Activated CD4-positive, alpha-beta T cell treated with anti-CD3 and anti-CD28 coated beads for 48 hours (primary cell): ENCODE data around the gene ANXA5.
A peak's percentile ranks its signal among the peaks of the same experiment; 100 is the strongest.

Experiments used
- DNase-seq: peaks from one replicate; pipeline ENCODE4 v3.0.0-alpha.2; 2020

The ANXA5 gene

DNA sequence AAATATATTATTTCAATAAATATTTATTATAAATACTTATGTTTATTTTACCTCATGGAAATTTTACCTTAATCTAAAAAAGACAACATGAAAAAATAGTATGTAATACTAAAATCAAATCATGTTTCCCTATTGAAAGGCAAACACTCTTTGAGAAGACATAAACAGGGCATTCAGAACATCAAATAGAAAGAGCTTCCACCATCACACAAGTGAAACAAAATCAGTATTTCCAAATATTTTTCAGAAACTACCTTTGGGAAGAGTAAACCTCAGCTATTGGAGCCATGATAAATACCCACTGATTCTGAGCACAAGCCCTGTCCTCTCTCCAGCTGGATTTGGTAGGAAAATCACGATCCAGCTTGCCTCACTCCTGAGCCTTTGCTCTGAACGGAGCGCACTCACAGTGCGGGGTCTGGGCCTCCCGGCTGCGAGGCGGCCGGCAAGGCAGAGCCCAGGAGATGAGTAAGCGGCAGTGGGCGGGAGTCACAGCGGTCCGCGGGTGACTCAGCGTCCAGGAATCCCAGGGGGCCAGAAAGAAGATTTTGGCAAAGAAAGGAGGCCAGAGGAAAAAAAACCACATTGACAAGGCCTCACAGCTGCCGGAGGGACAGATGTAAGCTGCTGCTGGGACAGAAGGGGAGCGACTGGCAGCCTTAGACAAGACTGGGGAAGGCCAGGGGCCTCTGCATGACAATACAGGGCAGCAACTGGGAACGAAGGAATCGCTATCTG is 14.7 kb upstream of the ANXA5 start:
- DNase-seq: peak; percentile 70

DNA sequence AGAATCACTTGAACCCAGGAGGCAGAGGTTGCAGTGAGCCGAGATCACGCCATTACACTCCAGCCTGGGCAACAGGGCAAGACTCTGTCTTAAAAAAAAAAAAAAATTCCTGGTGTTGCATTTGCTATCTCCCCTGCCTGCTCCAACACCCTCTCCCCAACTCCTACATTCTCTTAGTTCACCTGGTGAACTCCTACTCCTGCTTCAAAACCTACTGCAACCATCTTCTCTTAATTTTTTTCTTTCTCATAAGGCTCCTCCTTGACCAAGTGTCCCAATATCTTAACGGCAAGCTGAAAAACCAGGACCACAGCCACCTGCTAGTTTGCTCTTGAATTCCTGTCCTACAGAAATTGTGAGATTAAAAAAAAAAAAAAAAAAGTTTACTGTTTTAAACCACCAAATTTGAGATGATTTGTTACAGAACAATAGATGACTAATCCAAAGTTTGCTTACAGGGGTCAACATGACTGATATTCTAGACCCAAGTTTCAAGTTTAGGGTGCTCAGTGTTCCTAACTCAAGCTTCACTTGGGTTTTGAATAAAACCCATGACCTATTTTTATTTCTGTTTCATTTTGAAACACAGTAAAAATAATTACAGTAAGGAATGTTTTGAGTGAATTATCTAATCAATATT is 13.1 kb upstream of the ANXA5 start:
- no peak for DNase-seq

DNA sequence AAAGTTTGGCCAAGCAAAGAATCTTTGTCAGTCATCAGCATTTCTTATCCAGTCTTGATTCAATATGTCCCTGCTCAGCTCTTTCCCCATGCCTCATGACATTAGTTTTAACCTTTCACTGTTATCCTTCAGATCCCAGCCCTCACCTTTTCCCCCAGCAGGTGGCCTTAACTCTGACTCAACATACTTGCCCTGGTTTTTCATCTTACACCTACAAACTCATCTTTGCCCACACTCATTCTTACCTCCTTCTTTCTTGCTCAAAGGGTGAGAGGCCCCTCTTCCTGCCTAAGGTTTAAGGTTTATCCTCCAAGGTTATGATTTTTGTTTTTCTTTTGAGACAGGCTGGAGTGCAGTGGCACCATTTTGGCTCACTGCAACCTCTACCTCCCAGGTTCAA is 10.6 kb upstream of the ANXA5 start:
- DNase-seq: peak; percentile 37

DNA sequence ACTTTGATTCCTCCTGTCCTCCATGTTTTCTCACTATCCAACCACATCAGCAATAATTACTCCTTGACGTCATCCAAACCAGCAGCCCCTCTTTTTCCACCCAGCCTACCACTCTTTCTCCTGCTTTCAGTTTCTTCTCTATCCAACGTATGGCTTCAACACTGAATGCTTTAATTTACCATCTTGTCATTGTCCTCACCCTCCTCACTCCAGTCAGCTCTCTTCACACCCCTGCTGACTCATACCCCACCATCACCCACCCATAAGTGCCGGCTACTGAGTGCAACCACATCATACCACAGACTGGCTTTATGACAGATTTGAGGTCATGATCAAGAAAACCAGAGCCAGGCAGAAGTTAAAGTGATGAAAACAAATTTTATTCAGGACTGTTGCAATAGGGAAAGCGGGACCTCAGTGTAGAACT is 9.8 kb upstream of the ANXA5 start:
- peak; percentile 79 for DNase-seq

DNA sequence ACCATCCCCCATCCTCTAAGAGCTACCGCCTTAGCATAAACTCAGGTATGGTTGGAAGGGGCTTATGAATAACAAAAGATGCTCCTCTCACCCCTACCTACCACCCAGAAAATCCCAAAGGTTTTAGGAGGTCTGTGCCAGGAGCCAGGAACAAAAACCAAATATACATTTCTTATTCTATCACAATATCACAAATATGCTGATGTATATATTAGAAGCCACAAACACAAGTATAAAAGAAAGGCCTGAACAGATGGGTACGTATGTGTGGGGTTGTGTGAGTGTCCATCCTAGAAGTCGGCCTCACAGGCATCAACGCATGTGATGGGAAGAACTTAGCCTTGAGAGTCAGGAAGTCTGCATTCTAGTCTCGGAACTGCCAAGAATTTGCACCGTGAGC is 8.7 kb upstream of the ANXA5 start:
- DNase-seq: no peak

DNA sequence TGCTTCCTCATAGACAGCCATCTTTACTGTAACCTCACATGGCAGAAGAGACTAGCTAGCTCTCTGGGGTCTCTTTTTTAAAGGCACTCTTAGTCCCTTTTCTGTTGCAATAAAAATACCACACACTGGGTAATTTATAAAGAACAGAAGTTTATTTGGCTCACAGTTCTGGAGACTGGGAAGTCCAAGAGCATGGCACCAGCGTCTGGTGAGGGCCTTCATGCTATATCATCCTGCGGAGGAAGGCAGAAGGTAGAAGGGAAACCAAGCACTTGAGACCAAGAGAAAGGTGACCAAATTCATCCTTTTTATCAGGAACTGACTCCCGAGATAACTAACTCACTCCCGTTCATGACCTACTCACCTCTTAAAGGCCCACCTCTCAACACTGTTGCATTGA is 5.4 kb upstream of the ANXA5 start:
- DNase-seq: no peak

DNA sequence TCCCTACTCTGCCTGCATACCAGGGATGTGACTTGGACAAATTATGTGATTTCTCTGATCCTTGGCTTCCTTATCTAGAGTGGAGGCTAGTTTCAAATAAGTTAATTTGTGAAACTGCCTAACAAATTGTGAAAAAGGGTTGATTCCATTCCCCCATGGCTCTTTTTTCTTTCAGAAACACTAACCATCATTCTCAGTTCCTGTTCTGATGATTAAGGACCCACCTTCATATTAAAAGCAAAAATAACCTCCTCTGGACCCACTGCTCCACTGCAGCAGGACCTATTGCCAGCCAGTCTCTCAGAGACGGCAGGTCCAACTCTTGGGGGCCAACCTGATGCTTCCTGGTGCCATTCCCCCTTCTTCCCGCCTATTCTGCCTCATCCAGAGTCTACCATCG is 4.5 kb upstream of the ANXA5 start:
- DNase-seq: no peak

DNA sequence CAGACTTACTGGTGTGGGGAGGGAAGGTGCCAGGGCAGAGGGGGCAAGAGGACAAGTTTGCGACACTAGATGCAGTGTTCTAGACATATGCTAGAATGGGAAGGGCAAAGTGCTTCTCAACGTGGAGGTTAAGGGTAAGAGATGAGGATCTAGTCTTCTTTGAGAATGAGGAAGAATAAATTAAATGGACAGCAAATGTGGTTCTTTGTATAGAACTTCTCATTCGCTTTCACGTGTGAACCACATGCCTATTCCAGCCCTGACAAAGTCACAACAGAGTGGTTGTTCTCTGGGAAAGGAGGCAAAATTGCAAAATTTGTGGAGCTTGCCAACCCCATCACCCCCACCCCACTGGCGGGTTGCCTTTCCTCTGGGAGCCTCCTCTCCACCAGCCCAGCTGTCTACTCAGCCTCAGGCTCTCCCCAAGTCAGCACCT is 1.5 kb upstream of the ANXA5 start:
- DNase-seq: no peak

DNA sequence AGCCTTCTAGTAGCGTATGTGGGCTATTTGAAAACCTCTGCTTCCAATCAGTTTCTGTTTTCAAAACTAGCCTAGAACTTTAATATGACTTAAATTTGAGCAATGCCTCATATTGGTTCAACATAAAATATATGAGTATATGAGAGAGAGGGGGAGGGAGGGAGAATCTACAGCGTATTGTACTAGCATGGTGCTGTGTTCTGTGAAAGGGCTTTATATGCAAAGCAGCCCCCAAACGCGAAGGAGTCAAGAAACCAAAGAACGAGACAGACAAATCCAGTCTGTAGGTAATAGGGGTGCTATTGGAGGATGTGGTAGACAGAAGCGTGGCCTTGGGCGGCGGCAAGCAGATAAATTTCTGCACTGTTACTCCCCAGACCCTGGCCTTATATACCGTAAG is 784 bp upstream of the ANXA5 start:
- no peak for DNase-seq

DNA sequence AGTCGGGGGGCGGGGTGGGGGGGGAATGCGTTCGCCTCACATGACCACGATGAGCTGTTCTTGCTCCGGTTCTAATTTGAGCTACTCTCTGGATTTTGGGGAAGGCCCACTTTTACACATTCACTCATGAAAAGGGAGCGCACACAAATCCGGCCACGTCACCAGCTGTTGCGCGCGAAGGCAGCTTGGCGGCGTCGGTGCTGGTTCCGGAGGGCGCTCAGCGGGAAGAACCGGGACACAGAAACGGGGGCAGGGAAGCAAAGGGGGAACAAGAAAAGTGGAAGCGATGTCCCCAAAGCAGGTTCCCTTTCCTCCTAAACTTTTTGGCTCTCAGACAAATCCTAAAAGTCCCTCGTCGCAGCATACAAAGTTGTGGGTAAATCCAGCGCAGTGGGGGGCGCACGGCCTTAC is 605 bp downstream of the ANXA5 start:
- peak; percentile 74 for DNase-seq

DNA sequence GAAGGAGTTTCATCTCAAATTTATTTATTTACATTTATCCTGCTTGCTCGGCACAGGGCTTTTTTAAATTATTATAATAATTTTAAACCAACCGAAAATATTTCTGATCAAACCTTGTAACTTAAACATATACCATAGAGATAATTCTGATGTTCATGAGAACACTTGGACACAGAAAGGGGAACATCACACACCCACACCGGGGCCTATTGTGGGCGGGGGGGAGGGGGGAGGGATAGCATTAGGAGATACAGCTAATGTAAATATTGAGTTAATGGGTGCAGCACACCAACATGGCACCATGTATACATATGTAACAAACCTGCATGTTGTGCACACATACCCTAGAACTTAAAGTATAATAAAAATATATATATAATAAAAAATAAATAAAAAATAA is 2.9 kb downstream of the ANXA5 start:
- DNase-seq: no peak

DNA sequence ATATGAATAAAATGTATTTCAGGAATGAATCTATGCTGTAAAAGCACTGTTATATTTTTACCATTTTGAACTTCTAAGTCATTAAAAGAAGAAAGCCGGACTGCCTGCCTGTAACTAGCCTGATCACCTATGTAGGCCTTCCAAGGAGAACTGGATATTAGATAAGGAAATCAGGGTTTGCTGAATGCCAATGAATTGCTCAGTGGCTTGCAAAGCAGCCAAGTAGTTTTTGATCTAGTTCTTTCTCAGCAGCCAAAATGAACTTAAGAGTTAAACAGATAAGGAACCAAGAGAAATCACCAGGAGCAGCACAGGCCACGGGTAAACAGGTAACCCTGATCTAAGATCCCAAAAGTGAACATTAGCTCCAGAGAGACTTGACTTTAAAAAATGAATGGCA is 3.3 kb downstream of the ANXA5 start:
- DNase-seq: no peak

DNA sequence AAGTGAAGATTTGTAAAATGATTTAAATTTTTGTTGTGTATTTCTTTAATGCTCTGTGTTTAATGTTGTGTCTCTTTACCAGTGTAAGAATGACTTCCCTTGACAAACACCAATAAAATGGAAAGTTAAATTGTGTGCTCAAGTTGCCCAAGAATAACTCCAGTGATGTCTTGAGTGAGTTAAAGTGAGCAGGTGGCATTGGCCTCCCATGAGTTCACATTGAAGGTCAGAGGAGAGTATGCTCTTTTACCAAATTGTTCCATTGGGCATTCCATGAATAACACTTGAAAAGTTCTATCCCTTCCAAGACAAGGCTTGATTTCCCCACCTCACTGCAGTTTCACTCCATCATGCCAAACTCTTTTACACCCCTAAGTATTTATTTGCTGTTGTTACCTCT is 4.5 kb downstream of the ANXA5 start:
- DNase-seq: no peak

DNA sequence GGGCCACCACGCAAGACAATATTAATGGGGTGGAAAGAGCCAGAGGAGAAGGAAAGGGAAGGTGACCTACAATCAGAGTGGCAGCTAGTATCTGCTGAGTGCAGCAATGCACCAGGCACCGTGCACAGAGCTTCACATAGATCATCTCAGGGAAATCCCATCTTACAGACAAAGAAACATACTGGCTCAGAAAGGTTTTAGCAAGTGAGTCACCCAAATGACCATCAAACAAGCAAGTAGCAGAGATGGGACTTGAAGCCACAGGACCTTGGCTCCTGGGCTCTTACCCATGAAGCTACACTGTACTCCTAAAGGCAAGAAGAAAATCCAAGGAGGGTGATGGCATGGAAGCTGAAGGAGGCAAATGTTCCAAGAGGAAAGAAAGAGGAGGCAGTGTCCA is 6.8 kb downstream of the ANXA5 start:
- DNase-seq: no peak

DNA sequence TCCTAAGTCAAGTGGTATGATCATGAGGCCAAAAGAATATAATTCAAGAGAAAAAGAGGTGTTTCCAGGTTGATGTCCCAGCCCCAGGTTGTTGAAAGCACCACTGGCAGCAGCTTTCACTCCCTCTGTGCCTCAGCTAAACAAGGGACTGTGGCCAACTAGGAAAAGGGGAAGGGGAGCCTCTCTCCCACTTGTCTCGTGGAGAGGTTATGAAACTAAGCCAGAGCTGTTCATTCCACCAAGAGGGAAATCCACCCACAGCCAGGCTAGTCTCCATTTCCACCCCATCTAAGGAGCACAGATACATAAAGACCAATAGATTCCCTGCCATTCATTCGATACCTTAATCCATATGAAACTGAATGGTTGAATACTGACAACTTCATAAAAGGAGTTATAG is 8.1 kb downstream of the ANXA5 start:
- no peak for DNase-seq

DNA sequence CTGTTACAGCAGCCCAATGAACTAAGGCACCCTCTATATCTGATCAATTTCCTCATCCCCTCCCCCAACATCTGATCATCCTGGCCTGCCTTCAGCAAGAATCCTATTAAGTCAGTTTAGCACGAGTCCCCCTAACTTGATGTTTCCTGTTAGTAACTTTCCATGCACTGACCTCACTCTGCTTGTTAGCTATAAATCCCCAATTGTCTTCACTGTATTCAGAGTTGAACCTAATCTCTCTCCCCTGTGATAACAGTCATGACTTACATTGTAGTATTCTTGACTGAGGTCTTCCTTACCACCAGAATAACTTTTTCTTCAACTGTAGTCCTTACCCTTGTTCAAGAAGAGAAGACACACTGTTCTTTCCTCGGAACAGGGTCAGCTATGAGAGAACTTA is 8.5 kb downstream of the ANXA5 start:
- no peak for DNase-seq

DNA sequence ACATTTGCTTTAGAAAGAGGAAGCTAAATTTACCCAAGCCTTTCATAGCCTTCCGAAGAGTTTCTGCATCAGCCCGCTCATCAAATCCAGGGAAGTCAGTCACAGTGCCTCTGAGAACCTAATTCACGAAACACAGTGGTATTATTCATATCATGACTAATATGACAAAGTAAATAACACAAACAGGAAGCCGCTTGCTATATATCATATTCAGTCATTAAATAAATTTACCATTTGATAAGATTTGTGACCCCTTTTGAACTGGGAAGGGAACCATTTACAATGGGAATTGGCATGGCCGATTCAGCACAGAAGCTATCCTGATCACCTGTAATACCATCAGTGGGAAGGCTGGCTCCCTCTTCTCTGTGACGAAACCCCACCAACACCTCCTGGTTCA is 10.5 kb downstream of the ANXA5 start:
- DNase-seq: no peak

DNA sequence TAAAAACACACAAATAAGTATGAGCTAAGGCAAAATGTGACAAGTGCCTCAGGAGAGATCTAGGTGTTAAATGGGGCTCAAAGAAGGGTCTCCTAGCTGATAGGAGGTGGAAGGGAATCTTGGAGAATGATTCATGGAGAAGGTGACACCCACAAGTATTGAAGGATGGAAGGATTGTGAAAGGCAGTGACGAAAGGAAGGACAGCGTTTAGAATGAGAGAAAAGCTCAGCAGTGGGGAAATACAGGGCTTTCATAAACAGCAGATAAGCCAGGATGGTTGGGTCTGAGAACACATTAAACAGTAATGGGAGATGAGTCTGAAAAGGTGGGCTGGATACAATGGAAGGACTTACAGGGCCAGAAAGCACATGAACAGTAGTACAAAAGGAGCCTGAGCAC is 11.5 kb downstream of the ANXA5 start:
- DNase-seq: no peak

DNA sequence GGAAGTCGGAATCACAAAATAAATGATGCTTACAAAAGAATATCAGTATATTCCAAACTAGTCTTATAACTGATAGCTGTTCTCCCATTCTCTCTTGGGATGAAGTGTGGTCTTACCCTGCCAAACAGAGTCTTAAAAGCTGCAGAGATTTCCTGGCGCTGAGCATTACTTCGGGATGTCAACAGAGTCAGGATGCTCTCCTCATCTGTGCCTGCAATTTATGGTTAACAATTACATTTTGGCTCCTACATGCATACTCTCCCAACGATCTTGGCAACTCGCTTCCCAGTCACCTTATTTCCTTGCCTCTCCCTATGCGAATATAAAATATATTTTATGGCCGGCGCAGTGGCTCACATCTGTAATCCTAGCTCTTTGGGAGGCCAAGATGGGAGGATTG is 12.2 kb downstream of the ANXA5 start:
- no peak for DNase-seq

DNA sequence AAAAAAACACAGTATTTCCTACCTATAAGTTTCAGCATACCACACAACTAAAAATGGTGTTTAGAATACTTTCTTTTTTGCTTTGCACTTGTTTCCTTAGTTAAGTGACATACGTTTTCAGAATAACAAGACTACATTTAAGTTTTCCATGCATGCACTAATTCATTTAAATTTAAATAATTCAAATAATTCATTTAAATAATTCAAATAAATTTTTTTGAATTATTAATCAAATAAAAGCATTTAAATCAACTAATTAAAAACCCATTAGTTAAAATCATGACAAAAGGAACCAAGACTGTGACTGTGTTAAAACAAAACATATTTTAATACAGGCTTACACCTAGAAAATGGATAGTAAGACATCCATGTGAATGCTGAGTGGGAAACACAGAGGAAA is 12.8 kb downstream of the ANXA5 start:
- DNase-seq: no peak

DNA sequence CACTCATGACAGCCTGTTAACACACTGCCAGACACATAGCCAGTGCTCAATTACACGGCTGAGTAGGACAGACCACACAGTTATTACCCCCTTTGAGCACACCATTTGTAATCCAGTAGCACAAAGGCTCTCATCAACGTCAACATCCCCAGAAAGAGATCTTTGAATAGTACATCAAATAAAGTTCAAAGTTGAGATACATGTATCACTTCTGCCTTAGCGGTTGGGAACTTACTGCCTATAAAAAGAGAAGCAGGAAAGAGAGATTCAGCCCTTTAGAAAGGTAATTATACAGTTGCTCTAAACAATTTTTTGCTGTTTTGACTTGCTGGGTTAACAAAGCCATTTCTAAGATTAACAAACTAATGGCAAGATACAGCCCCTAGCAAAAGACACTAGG is 16.2 kb downstream of the ANXA5 start:
- no peak for DNase-seq

DNA sequence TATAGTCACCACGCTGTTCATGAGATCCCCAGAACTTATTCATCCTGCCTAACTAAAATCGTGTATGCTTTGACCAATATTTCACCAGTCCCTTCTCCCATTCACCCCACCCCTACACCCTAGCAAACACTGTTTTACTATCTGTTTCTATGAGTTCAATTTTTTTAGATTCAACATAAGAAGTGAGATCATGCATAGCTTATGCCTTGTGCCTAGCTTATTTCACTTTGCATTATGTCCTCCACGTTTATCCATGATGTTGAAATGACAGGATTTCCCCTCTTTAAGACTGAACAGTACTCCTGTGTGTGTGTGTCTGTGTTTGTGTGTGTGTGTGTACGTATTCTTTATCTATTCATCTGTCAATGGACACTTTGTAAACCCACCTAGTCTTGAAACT is 16.8 kb downstream of the ANXA5 start:
- DNase-seq: no peak

DNA sequence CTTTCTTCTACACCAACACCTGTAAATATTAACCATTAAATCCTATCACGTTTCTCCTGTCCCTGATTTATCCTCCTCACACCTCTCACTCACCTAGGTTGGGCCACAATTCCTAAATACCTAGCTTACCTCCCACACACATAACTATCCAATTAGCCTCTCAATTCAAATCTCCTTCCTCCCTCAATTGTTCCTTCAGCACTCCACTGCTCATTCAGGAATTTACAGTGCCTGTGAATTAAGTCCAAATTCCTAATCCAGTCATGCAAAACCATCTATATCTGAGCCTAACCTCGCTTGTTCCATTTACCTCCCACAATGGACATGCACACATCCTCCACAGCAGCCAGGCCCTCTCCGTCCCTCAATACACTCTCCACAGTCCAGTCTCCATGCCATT is 17.5 kb downstream of the ANXA5 start:
- DNase-seq: no peak

DNA sequence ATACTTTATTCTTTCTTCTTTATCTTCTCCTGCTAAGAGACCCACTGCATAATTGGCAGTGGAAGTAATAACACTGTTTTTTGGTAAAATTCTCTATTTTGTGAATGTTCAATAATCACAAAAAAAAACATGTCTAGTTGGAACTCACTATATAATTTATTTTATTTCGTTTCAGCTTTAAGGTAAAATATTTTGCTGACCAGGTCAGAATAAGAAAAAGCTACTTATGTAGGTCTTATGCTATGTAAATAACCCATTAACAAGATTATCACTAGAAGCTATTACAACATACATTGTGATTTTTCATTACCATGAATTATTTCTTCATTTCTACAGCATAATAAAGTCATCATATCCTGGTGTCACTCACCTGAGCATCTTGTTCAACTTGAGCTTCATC is 19.3 kb downstream of the ANXA5 start:
- no peak for DNase-seq
